SU-DHL-6 (cell line): ENCODE results near the gene PFN1.

ENCODE experiments used
- H2AFZ ChIP-seq: fragments of 200-600 bp; sonication (generic); 2 replicates; pipeline ENCODE4 v1.6.1; 2014; ENCODE audit warnings: low read depth, mild to moderate bottlenecking, moderate library complexity, mixed read lengths, antibody characterized with exemption, low read length; ENCODE audit not compliant: severe bottlenecking
- H3F3A ChIP-seq: fragments of 200-600 bp; shearing (Covaris generic); 2 replicates; pipeline ENCODE4 v1.6.0; 2016; ENCODE audit warnings: antibody characterized with exemption, mild to moderate bottlenecking; ENCODE audit not compliant: insufficient read depth
- H3K27ac ChIP-seq: fragments of 200-600 bp; sonication (generic); 2 replicates; pipeline ENCODE4 v1.5.1; 2016; ENCODE audit warnings: low read depth, mild to moderate bottlenecking, low read length, moderate library complexity, mixed read lengths
- H3K27me3 ChIP-seq: fragments of 200-600 bp; sonication (generic), shearing (Covaris generic); 2 replicates; pipeline ENCODE4 v1.6.0; 2014; ENCODE audit warnings: mild to moderate bottlenecking, low read length
- H3K36me3 ChIP-seq: fragments of 200-600 bp; sonication (generic); 2 replicates; pipeline ENCODE4 v1.6.1; 2014; ENCODE audit warnings: mild to moderate bottlenecking, low read length, mixed read lengths
- H3K4me2 ChIP-seq: fragments of 300-600, 200-600 bp; shearing (Covaris generic), sonication (generic); 2 replicates; pipeline ENCODE4 v1.6.0; 2014; ENCODE audit warnings: low read length, low read depth, mild to moderate bottlenecking; ENCODE audit not compliant: poor library complexity, severe bottlenecking
- H3K4me3 ChIP-seq: fragments of 200-600 bp; sonication (generic); 2 replicates; pipeline ENCODE4 v1.5.1; 2014; ENCODE audit warnings: antibody characterized with exemption, low read length, mild to moderate bottlenecking, mixed read lengths; ENCODE audit not compliant: insufficient read depth, poor library complexity, severe bottlenecking
- H3K79me2 ChIP-seq: fragments of 200-600 bp; sonication (generic); 2 replicates; pipeline ENCODE4 v1.6.1; 2014; ENCODE audit warnings: mild to moderate bottlenecking, low read length, moderate library complexity; ENCODE audit not compliant: insufficient read depth
- H3K9ac ChIP-seq: fragments of 200-600 bp; sonication (generic); 2 replicates; pipeline ENCODE4 v1.7.0; 2014; ENCODE audit warnings: mild to moderate bottlenecking, low read length
- H3K9me2 ChIP-seq: fragments of 200-600 bp; sonication (generic); replicated peaks from 2 replicates; pipeline ENCODE4 v1.6.1; 2014; ENCODE audit warnings: low read length; ENCODE audit not compliant: insufficient read depth
- H3K9me3 ChIP-seq: fragments of 200-600 bp; sonication (generic); 2 replicates; pipeline ENCODE4 v1.6.1; 2014; ENCODE audit warnings: low read length, mixed read lengths; ENCODE audit not compliant: insufficient read depth
- H4K20me1 ChIP-seq: fragments of 200-600 bp; sonication (generic); 2 replicates; pipeline ENCODE4 v1.6.1; 2014; ENCODE audit warnings: low read depth, mild to moderate bottlenecking, antibody characterized with exemption, low read length, moderate library complexity, mixed read lengths
- CTCF ChIP-seq: fragments of 200-600 bp; sonication (generic); IDR thresholded peaks from one replicate; pipeline ENCODE4 v1.5.1; 2017; ENCODE audit warnings: antibody characterized with exemption, mild to moderate bottlenecking, low read length, moderate library complexity; ENCODE audit not compliant: insufficient read depth, poor library complexity, severe bottlenecking
- EZH2phosphoT487 ChIP-seq: fragments of 200-600 bp; sonication (generic), shearing (Covaris generic); conservative IDR thresholded peaks from 2 replicates; pipeline ENCODE4 v1.6.1; 2018; ENCODE audit warnings: mild to moderate bottlenecking, antibody characterized with exemption, low read length, moderate library complexity, mixed read lengths

Gene PFN1

GRCh38 chr17:4974115-4974670 is 25.9 kb upstream of the PFN1 start:
- Histone ChIP-seq H3K27ac (no peak overlapping the region), H4K20me1 (no peaks in the 10 kb centered on the region), H3F3A (no peaks in the 10 kb centered on the region), H3K27me3 (no peaks in the 10 kb centered on the region), H3K4me2 (no peak overlapping the region), H3K9ac (no peak overlapping the region), H2AFZ (no peak overlapping the region), H3K9me3 (no peaks in the 10 kb centered on the region), H3K4me3 (no peak overlapping the region), H3K9me2 (no peaks in the 10 kb centered on the region), H3K79me2 (no peaks in the 10 kb centered on the region), H3K36me3 (no peaks in the 10 kb centered on the region)
- no peak for TF ChIP-seq CTCF
- TF ChIP-seq EZH2phosphoT487, result no peak

GRCh38 chr17:4973256-4974114 is 25.2 kb upstream of the PFN1 start:
- Histone ChIP-seq H2AFZ (no peak overlapping the region), H3K36me3 (no peaks in the 10 kb centered on the region), H3K27ac (no peak overlapping the region), H3K9ac (no peak overlapping the region), H3K4me3 (no peak overlapping the region), H3K9me2 (no peaks in the 10 kb centered on the region), H3K79me2 (no peaks in the 10 kb centered on the region), H3K4me2 (no peak overlapping the region), H3K27me3 (no peaks in the 10 kb centered on the region), H4K20me1 (no peaks in the 10 kb centered on the region), H3K9me3 (no peaks in the 10 kb centered on the region), H3F3A (no peaks in the 10 kb centered on the region)
- TF ChIP-seq CTCF (no peak), EZH2phosphoT487 (no peak)

- no peak overlapping the region for H3K9ac ChIP-seq
- no peak overlapping the region for H2AFZ ChIP-seq
- no peaks in the 10 kb centered on the region for H3K9me3 ChIP-seq
- H3K4me3 ChIP-seq, result no peak overlapping the region
- TF ChIP-seq CTCF (no peak), EZH2phosphoT487 (no peak)
- H3K4me2 ChIP-seq, result no peak overlapping the region
- H3K27me3 ChIP-seq, result no peaks in the 10 kb centered on the region
- H3K36me3 ChIP-seq, result no peaks in the 10 kb centered on the region
- no peaks in the 10 kb centered on the region for H3F3A ChIP-seq
- H4K20me1 ChIP-seq, result no peaks in the 10 kb centered on the region
- no peak overlapping the region for H3K27ac ChIP-seq
- no peaks in the 10 kb centered on the region for H3K9me2 ChIP-seq
- no peaks in the 10 kb centered on the region for H3K79me2 ChIP-seq
Measured at GRCh38 chr17:4972752-4973151, 24.4 kb upstream of the PFN1 start.
